OCI-LY7 (cell line): ENCODE results near the gene RSAD1.

Source experiments
- EZH2phosphoT487 ChIP-seq: fragments of 200-600 bp; sonication (generic); IDR thresholded peaks from 2 replicates; pipeline ENCODE4 v1.6.1; 2018; ENCODE audit warnings: low read depth, borderline replicate concordance, mild to moderate bottlenecking, mixed run types, antibody characterized with exemption, low read length, moderate library complexity, mixed read lengths
- TF ChIP-seq, protein P1 (sequence below): fragments of 200-600 bp; sonication (generic); conservative IDR thresholded peaks from 2 replicates; pipeline ENCODE4 v1.5.1; 2014; ENCODE audit warnings: mild to moderate bottlenecking, antibody characterized with exemption, low read length, moderate library complexity, mixed read lengths

GRCh38 chr17:50527949-50528474 is 49.4 kb downstream of the RSAD1 start:
- TF ChIP-seq, protein P1, sequence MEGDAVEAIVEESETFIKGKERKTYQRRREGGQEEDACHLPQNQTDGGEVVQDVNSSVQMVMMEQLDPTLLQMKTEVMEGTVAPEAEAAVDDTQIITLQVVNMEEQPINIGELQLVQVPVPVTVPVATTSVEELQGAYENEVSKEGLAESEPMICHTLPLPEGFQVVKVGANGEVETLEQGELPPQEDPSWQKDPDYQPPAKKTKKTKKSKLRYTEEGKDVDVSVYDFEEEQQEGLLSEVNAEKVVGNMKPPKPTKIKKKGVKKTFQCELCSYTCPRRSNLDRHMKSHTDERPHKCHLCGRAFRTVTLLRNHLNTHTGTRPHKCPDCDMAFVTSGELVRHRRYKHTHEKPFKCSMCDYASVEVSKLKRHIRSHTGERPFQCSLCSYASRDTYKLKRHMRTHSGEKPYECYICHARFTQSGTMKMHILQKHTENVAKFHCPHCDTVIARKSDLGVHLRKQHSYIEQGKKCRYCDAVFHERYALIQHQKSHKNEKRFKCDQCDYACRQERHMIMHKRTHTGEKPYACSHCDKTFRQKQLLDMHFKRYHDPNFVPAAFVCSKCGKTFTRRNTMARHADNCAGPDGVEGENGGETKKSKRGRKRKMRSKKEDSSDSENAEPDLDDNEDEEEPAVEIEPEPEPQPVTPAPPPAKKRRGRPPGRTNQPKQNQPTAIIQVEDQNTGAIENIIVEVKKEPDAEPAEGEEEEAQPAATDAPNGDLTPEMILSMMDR = no peak
- TF ChIP-seq EZH2phosphoT487 = no peak
